Cerebellar cortex (tissue), 1 donor: Measurements from ENCODE around the gene SLC1A7.

Experiments
- DNase-seq: peaks from one replicate; pipeline ENCODE4 v3.0.0-alpha.2; 2015; ENCODE audit warnings: low spot score

The SLC1A7 gene

GRCh38 chr1:53075761-53076163, 66.7 kb downstream of the SLC1A7 start:
- no peak for DNase-seq

GRCh38 chr1:53075206-53075605, 67.2 kb downstream of the SLC1A7 start:
- DNase-seq, result no peak

- no peak for DNase-seq
Measured at GRCh38 chr1:53074313-53075154, 67.9 kb downstream of the SLC1A7 start.

- DNase-seq, result no peak
Measured at GRCh38 chr1:53073868-53074311, 68.5 kb downstream of the SLC1A7 start.

GRCh38 chr1:53073287-53073686, 69.2 kb downstream of the SLC1A7 start:
- DNase-seq, result no peak

GRCh38 chr1:53071915-53072314, 70.5 kb downstream of the SLC1A7 start:
- no peak for DNase-seq

- DNase-seq, result no peak
Measured at GRCh38 chr1:53071167-53071865, 71.1 kb downstream of the SLC1A7 start.

GRCh38 chr1:53070621-53071020, 71.8 kb downstream of the SLC1A7 start:
- DNase-seq, result no peak

GRCh38 chr1:53069663-53070327, 72.6 kb downstream of the SLC1A7 start:
- no peak for DNase-seq

- no peak for DNase-seq
Measured at GRCh38 chr1:53069265-53069662, 73.2 kb downstream of the SLC1A7 start.

GRCh38 chr1:53068314-53069099, 73.9 kb downstream of the SLC1A7 start:
- DNase-seq, result no peak

GRCh38 chr1:53067886-53068285, 74.6 kb downstream of the SLC1A7 start:
- DNase-seq, result no peak

GRCh38 chr1:53066891-53067738, 75.3 kb downstream of the SLC1A7 start:
- DNase-seq, result no peak

- no peak for DNase-seq
Measured at GRCh38 chr1:53066488-53066887, 76.0 kb downstream of the SLC1A7 start.

- no peak for DNase-seq
Measured at GRCh38 chr1:53065391-53065790, 77.0 kb downstream of the SLC1A7 start.

GRCh38 chr1:53063744-53064515, 78.5 kb downstream of the SLC1A7 start:
- DNase-seq, result no peak

- no peak for DNase-seq
Measured at GRCh38 chr1:53062708-53063591, 79.5 kb downstream of the SLC1A7 start.

GRCh38 chr1:53061859-53062707, 80.4 kb downstream of the SLC1A7 start, which contains the start of gene PODN:
Gene PODN (plus strand): TSS chr1:53062213. CDS start chr1:53069856, 7,643 bp downstream.
- no peak for DNase-seq
